ENCODE data around the gene DPEP3.
A peak's percentile ranks its signal among the peaks of the same experiment; 100 is the strongest.

Gene DPEP3

DNA sequence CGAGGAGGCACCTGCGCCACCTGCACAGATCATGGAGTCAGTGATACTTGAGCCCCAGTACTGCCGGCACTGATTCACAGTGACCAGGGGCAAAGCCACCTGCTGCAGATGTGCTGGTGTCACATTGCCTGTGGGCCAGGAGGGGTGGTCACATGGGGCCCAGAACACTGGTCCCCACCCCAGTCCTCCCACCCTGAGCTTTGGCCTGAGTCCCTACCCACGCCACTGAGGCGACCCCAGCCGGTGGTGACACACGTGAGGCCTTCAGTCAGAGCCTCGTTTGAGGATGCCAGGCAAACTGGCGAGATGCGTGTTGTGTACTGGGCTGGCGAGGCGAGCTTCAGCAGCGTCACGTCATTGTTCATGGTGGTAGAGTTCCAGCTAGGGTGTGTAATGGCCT lies 50.1 kb downstream of the DPEP3 start:
- DNase-seq (ENCODE audit: low read depth) = no peak

DNA sequence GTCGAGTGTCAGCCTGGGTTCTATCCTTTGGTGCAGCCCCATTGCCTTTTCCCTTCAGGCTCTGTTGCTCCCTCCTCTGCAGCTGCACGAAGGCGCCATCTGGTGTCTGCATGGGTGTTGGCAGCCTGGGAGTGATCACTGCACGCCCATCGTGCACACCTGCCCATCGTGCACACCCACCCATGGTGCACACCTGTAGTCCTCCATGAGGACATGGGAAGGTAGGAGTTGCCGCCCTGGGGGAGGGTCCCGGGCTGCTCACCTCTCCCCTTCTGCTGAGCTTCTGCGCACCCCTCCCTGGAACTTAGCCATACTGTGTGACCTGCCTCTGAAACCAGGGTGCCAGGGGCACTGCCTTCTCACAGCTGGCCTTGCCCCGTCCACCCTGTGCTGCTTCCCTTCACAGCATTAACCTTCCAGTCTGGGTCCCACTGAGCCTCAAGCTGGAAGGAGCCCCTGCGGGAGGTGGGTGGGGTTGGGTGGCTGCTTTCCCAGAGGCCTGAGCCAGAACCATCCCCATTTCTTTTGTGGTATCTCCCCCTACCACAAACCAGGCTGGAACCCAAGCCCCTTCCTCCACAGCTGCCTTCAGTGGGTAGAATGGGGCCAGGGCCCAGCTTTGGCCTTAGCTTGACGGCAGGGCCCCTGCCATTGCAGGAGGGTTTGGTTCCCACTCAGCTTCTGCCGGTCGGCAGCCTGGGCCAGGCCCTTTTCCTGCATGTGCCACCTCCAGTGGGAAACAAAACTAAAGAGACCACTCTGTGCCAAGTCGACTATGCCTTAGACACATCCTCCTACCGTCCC lies 51.5 kb downstream of the DPEP3 start:
- DNase-seq (ENCODE audit: low read depth) = peak; percentile 65

DNA sequence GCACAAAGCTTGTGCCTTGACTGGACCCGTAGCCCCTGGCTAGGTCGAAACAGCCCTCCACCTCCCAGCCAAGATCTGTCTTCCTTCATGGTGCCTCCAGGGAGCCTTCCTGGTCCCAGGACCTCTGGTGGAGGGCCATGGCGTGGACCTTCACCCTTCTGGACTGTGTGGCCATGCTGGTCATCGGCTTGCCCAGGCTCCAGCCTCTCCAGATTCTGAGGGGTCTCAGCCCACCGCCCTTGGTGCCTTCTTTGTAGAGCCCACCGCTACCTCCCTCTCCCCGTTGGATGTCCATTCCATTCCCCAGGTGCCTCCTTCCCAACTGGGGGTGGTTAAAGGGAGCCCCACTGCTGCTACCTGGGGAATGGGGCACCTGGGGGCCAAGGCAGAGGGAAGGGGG lies 52.2 kb downstream of the DPEP3 start:
- no peak for DNase-seq (ENCODE audit: low read depth)

DNA sequence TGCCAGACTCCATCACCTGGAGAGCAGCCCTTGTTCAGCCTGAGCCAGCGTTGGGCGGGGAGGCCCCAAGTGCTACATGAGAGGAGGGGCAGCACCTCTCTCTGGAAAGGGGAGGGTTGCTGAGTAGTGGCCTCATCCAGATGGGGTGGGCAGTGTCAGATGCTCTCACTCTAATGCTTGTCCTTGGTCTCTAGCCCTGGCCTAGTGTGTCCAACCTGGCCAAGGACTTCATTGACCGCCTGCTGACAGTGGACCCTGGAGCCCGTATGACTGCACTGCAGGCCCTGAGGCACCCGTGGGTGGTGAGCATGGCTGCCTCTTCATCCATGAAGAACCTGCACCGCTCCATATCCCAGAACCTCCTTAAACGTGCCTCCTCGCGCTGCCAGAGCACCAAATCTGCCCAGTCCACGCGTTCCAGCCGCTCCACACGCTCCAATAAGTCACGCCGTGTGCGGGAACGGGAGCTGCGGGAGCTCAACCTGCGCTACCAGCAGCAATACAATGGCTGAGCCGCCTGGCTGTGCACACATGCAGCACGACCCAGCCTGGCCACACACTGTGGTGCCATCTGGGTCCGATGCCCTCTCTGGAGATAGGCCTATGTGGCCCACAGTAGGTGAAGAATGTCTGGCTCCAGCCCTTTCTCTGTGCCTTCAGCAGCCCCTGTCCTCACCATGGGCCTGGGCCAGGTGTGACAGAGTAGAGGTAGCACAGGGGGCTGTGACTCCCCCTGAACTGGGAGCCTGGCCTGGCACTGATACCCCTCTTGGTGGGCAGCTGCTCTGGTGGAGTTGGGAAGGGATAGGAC lies 53.0 kb downstream of the DPEP3 start:
- DNase-seq (ENCODE audit: low read depth) = no peak

DNA sequence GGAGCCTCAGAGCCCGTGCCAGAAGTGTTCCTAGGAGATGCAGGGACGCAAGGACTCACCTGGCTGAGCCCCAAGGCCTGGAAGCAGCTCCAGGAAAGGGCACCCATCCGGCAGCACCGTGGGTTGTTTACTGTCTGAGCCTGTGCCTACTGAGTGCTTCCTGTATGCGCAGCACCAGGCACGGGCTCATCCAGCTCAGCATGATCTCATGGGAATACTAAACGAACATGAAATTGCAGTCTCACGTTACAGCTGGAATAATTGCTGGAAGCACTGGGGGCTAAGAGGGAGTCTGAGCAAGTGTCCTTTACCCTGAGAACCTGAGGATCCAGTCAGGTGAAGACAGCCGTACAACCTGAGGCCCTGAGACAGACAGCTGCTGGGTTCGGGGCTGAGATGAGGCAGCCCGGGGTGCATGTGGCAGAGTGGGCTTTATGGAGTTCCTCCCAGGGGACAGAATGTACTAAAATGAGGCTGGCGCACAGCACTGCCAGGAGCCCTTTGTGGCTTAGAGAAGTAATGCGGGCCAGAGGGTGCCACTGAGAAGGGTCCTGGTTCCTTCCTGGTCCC lies 54.0 kb downstream of the DPEP3 start:
- no peak for DNase-seq (ENCODE audit: low read depth)
